HG02840 (cell line): ENCODE data around the gene SYT1.

ENCODE experiments used
- ATAC-seq: cut with Tn5 transposase; IDR thresholded peaks from one replicate; pipeline ENCODE4 v1.9.1; 2021; ENCODE audit warnings: mild to moderate bottlenecking, moderate library complexity, moderate number of reproducible peaks; ENCODE audit not compliant: unreplicated experiment, low FRiP score

Gene SYT1

DNA sequence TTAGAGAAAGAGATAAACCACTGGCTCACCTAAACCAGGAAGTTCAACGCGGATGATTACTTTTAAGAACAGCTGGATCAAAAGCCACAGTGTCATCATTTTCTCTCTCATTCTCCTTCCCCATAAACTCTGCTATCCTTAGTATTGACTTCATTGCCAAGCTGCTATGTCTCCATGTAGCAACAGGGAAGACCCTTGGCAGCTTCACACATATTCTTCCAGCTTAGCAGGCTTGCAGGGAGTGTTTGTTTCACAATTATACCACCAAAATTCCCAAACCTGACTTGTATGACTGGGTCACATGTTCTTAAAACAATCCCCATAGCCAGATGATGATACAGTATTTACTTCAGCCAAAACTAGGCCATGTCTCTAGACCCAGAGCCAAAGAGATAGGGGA is 590.7 kb downstream of the SYT1 start:
- ATAC-seq: no peak

DNA sequence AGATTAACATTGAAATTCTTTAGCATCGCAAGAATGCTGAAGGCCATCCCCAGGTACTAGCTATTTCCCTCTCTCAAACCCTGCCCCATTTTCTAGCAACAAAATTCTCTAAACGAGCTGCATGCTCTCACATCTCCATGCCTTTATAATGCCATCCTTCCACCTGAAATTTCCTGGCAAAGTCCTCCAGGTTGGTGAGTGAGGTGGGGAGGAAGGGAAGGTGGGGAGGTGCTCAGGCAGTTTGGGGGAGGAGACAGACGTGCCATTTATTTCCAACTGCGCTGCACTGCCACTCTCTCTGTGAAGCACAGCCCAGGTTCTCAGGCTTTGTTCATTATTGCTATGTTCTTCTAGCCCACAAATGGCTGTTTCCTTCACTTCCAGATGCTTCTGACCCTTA is 617.7 kb downstream of the SYT1 start:
- ATAC-seq: no peak

DNA sequence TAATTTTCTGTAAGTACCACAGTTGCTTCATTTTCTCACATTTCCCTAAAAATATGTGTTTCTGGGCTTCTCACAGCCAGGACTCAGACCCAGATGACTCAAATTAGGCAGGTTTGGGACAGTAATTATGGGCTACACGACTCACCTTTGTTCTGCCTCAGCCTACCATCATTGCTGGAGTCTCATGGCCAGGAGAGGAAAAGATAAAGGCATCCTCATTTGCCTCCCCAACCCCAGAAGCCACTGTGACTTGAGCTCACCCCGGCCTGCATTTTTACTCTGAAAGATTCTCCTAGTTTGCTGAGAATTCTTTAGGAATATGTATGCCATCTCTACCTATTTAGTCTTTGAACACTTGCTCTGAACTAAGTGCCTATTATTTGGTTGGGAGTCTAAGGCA is 618.3 kb downstream of the SYT1 start:
- ATAC-seq: no peak

DNA sequence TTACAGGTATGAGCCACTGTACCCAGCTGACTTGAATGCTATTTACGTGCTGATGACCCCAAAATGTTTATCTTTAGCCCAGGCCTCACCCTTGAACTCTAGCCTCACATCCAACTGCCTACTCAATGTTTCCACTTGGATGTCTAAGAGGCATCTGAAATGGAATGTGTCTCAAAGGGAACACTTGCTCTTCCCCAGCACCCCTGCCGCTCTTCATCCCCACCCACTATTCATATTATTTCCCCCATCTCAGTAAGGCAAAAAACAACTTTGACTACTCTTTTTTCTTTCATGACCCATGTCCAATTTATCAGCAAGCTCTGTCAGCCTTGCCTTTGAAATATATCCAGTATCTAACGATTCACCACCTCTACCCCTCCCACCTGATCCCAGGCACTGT is 621.6 kb downstream of the SYT1 start:
- no peak for ATAC-seq

DNA sequence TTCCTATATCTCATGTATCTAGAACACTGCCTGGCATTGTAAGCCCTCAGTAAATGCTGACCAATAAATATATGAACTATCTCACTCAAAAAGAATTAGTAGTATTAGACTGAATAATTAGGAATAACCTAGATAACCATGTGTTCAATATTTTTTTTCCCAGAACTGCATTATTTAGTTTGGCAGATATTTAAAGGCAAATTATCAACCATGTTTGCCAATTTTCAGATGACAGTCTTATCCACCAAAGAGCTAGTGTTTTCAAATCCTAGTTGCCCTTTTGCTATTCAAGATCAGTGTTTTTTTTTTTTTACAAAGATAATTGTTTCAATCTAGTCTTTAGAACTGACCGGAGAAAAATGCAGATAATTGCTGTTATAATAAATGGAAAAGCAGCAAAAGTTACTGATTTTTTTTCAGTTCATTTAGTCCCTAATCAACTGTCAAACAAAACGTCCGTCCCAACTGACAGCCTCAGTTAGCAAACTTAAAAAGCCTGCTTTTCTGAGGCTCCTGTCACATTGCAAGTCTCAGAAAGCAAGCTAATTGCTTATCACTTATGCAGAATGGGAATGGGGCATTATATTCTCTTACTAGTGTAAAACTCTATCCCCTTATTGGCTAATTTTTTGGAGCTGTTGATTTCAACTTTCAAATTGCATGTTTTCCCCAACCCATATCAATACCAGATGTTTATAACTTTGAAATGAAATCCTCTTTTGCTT is 623.0 kb downstream of the SYT1 start:
- no peak for ATAC-seq
